Hepatocyte (in vitro differentiated cells): ENCODE data around the gene DOP1B. TPM values are rescaled to one million over a fixed set of nuclear protein-coding genes. Genes with fewer than 3 reads are reported as not detected.
A peak's percentile ranks its signal among the peaks of the same experiment; 100 is the strongest.
"Not testable (repeated sequence)": the region's sequence is repeated elsewhere in the genome, so short reads cannot be mapped to it uniquely, and the experiment has no call there.

Experiments used
- DNase-seq: peaks from one replicate; pipeline ENCODE4 v3.0.0-alpha.2; 2016; ENCODE audit warnings: low spot score
- H2AFZ ChIP-seq: fragments of 200-600 bp; sonication (generic); 2 replicates; pipeline ENCODE4 v1.6.0; 2016; ENCODE audit warnings: antibody characterized with exemption, mild to moderate bottlenecking
- H3K27ac ChIP-seq: fragments of 200-600 bp; sonication (generic); 2 replicates; pipeline ENCODE4 v1.5.1; 2016; ENCODE audit warnings: mild to moderate bottlenecking
- H3K27me3 ChIP-seq: fragments of 200-600 bp; sonication (generic); 2 replicates; pipeline ENCODE4 v1.6.1; 2016
- H3K36me3 ChIP-seq: fragments of 200-600 bp; sonication (generic); replicated peaks from 2 replicates; pipeline ENCODE4 v1.5.1; 2016; ENCODE audit warnings: low read depth; ENCODE audit not compliant: insufficient read depth
- H3K4me1 ChIP-seq: fragments of 200-600 bp; sonication (generic); 2 replicates; pipeline ENCODE4 v1.5.1; 2016; ENCODE audit warnings: mild to moderate bottlenecking, moderate library complexity; ENCODE audit not compliant: insufficient read depth
- H3K4me2 ChIP-seq: fragments of 200-600 bp; sonication (generic); 2 replicates; pipeline ENCODE4 v1.6.0; 2016
- H3K4me3 ChIP-seq: fragments of 200-600 bp; sonication (generic); 2 replicates; pipeline ENCODE4 v1.5.1; 2016; ENCODE audit warnings: mild to moderate bottlenecking
- H3K79me2 ChIP-seq: fragments of 200-600 bp; sonication (generic); 2 replicates; pipeline ENCODE4 v1.6.0; 2017; ENCODE audit warnings: mild to moderate bottlenecking
- H3K9me2 ChIP-seq: fragments of 200-600 bp; sonication (generic); replicated peaks from 2 replicates; pipeline ENCODE4 v1.6.0; 2017; ENCODE audit warnings: mild to moderate bottlenecking; ENCODE audit not compliant: insufficient read depth
- H3K9me3 ChIP-seq: fragments of 200-600 bp; sonication (generic); 2 replicates; pipeline ENCODE4 v1.5.1; 2016; ENCODE audit warnings: low read depth, mild to moderate bottlenecking
- H4K20me1 ChIP-seq: fragments of 200-600 bp; sonication (generic); 2 replicates; pipeline ENCODE4 v1.6.0; 2016; ENCODE audit warnings: mild to moderate bottlenecking; ENCODE audit not compliant: insufficient read depth, poor library complexity, severe bottlenecking
- CTCF ChIP-seq: fragments of 200-600 bp; sonication (generic); IDR thresholded peaks from 2 replicates; pipeline ENCODE4 v1.5.1; 2016; ENCODE audit warnings: antibody characterized with exemption, mild to moderate bottlenecking; ENCODE audit not compliant: poor library complexity
- EZH2 ChIP-seq: fragments of 200-600 bp; sonication (generic); IDR thresholded peaks from 2 replicates; pipeline ENCODE4 v1.6.1; 2016; ENCODE audit warnings: antibody characterized with exemption, mild to moderate bottlenecking, borderline replicate concordance
- EZH2phosphoT487 ChIP-seq: fragments of 200-600 bp; sonication (generic); IDR thresholded peaks from one replicate; pipeline ENCODE4 v1.6.1; 2018; ENCODE audit warnings: antibody characterized with exemption, mild to moderate bottlenecking, low read depth, moderate library complexity; ENCODE audit not compliant: unreplicated experiment, severe bottlenecking
- WGBS: methylation state at CpG from one replicate; pipeline ENCODE4 v1.1.6; 2016; ENCODE audit warnings: low lambda C conversion rate; ENCODE audit errors: missing lambda C conversion rate; 5-methylcytosine and 5-hydroxymethylcytosine counted together
- polyA plus RNA-seq: library from polyadenylated mRNA; unstranded; fragments of >200 nt; fragmentation: Nextera tagmentation; extraction: Ambion mirVana; gene quantifications from 2 replicates; pipeline ENCODE4 v1.2.1, GENCODE V29; 2016
- total RNA-seq: library from RNA; depleted of rRNA; stranded (reverse); fragments of >200 nt; gene quantifications from 2 replicates; pipeline ENCODE4 v1.2.3, GENCODE V29; 2014

The DOP1B gene
- total and polyA plus RNA-seq, 2 experiments from 2014 or later, result 6.6 to 17.7 TPM

- Histone ChIP-seq H2AFZ (no peak overlapping the region), H3K9me3 (no peaks in the 10 kb centered on the region), H3K27me3 (no peaks in the 10 kb centered on the region), H3K9me2 (no peaks in the 10 kb centered on the region), H3K4me3 (no peak overlapping the region), H3K79me2 (no peaks in the 10 kb centered on the region), H3K27ac (no peak overlapping the region), H3K4me2 (no peak overlapping the region), H3K36me3 (no peaks in the 10 kb centered on the region), H3K4me1 (no peaks in the 10 kb centered on the region), H4K20me1 (no peaks in the 10 kb centered on the region)
- no peak for DNase-seq
- TF ChIP-seq EZH2, result no peak
- no peak for TF ChIP-seq EZH2phosphoT487
- 81% methylated on average over 10 of the region's 10 CpGs for WGBS
Measured at GRCh38 chr21:36127250-36127904, 29.2 kb upstream of the DOP1B start.

DNA sequence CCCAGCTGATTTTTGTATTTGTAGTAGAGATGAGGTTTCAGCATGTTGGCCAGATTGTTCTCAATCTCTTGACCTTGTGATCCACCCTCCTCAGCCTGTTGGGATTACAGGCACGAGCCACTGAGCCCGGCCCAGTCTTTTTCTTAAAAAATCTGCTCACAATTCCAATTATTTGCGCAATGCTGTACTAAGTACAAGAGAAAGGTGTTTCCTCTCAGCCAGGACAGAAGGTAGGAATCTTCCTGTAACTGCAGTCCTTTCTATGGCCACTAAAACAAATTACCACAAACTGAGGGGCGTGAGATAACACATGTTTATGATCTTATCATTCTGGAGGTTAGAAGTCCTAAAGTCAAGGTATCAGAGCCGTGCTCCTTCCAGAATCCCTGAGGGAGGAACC, 28.6 kb upstream of the DOP1B start:
- WGBS, result 62% methylated on average over 5 of the region's 5 CpGs
- no peaks in the 10 kb centered on the region for H3K79me2 ChIP-seq
- H3K4me2 ChIP-seq, result no peak overlapping the region
- no peak for DNase-seq
- no peaks in the 10 kb centered on the region for H4K20me1 ChIP-seq
- no peaks in the 10 kb centered on the region for H3K4me1 ChIP-seq
- no peaks in the 10 kb centered on the region for H3K9me2 ChIP-seq
- no peaks in the 10 kb centered on the region for H3K27me3 ChIP-seq
- no peak overlapping the region for H2AFZ ChIP-seq
- H3K4me3 ChIP-seq, result no peak overlapping the region
- H3K36me3 ChIP-seq, result no peaks in the 10 kb centered on the region
- no peak for TF ChIP-seq EZH2
- no peak for TF ChIP-seq CTCF
- no peak for TF ChIP-seq EZH2phosphoT487
- H3K9me3 ChIP-seq, result no peaks in the 10 kb centered on the region
- no peak overlapping the region for H3K27ac ChIP-seq

GRCh38 chr21:36129219-36129618, 27.4 kb upstream of the DOP1B start:
- WGBS, result 71% methylated on average over 2 of the region's 2 CpGs
- no peak for TF ChIP-seq EZH2
- TF ChIP-seq CTCF, result no peak
- TF ChIP-seq EZH2phosphoT487, result no peak

GRCh38 chr21:36130414-36130762, 26.2 kb upstream of the DOP1B start:
- H3K9me2 ChIP-seq, DNase-seq, H4K20me1 ChIP-seq, H3K4me3 ChIP-seq, H3K4me1 ChIP-seq, H3K9me3 ChIP-seq, H3K79me2 ChIP-seq, H2AFZ ChIP-seq, H3K27ac ChIP-seq, H3K36me3 ChIP-seq: not testable (repeated sequence)
- Histone ChIP-seq H3K27me3 (peaks cover 14% of the 10 kb centered on the region), H3K4me2 (peak overlapping the region; percentile 68)
- 18% methylated on average over 10 of the region's 18 CpGs for WGBS

More at GRCh38 chr21:36129219-36129618, 27.4 kb upstream of the DOP1B start:
- H3K9me2 ChIP-seq, result no peaks in the 10 kb centered on the region
- H3K4me3 ChIP-seq, result no peak overlapping the region
- no peaks in the 10 kb centered on the region for H3K9me3 ChIP-seq
- no peaks in the 10 kb centered on the region for H3K4me1 ChIP-seq
- H3K4me2 ChIP-seq, result no peak overlapping the region
- H3K27ac ChIP-seq, result no peak overlapping the region
- peak overlapping the region; percentile 35 for H2AFZ ChIP-seq
- peaks cover 5% of the 10 kb centered on the region for H3K27me3 ChIP-seq
- DNase-seq, result no peak
- H3K36me3 ChIP-seq, result no peaks in the 10 kb centered on the region
- no peaks in the 10 kb centered on the region for H4K20me1 ChIP-seq
- H3K79me2 ChIP-seq, result no peaks in the 10 kb centered on the region

GRCh38 chr21:36130839-36131238, 25.8 kb upstream of the DOP1B start:
- WGBS, result 79% methylated on average over 5 of the region's 5 CpGs
- not testable (repeated sequence) for DNase-seq, H3K9me2 ChIP-seq, H3K4me1 ChIP-seq, H3K79me2 ChIP-seq, H4K20me1 ChIP-seq, H3K9me3 ChIP-seq, H3K36me3 ChIP-seq, H2AFZ ChIP-seq, H3K27ac ChIP-seq, H3K4me3 ChIP-seq
- Histone ChIP-seq H3K4me2 (peak overlapping the region; percentile 68), H3K27me3 (peaks cover 14% of the 10 kb centered on the region)
